Left renal cortex interstitium (tissue), 4 donors: ENCODE results near the gene KDF1. TPM values are rescaled to one million over a fixed set of nuclear protein-coding genes. Genes with fewer than 3 reads are reported as not detected.

Experiments
- DNase-seq, 4 donors: peaks; one replicate each; pipeline ENCODE4 v3.0.0-alpha.2; 2013; ENCODE audit warnings: low read depth in 4 of 4, low spot score in 2 of 4, missing footprints in 1 of 4
- polyA plus RNA-seq, 4 donors: library from polyadenylated mRNA; unstranded; fragments of 120-200 nt; gene quantifications; one replicate each; pipeline ENCODE4 v1.2.1, GENCODE V29; 2013; ENCODE audit not compliant: insufficient read length in 4 of 4

KDF1 gene
- polyA plus RNA-seq: 10 to 100 TPM in 2 of 4 donors, 1 to 10 TPM in 2; 8.8 to 11.7 (median 10.3) TPM

DNA sequence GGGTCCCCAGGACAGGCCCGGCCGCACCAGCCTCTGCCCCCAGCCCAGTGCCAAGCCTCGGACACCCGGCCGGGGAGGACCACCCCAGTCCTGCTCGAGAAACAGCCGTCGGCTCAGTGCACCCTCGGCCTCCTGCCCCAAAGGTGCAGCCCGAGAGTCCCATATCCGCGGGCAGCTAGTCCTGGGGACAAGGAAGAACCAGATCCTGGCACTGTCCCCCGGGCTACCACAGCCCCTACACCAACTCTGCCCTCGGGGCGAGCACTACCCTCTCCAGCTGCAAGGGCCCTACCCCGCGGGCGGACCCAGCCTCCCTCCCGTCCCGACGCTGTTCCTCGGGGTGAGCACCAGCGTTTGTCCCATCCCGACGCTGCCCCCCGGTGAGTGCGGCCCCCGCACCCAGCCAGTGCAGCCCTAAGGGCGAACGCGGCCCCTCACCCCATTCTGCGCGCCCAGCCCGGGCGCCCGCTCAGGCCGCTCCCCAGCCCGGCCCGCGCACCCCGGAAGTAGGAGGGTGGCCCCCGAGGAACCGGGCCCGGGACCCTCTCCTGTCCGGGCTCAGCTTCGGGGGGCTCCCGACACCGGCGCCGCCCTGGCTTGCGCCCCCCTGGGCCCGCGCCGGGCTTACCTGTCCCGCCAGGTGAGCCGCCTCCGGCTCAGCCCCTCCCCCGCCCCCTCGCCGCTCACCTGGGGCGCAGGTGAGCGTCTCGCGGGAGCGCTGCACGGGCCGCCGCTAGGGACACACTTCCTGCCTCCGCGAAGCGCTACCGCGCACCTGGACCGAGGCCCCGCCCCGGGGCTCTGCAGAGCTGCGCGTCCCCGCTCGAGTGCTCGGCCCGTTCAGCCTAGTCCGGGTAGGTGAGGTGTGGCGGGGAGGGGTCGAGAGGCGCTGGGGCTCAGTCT lies at the start of gene KDF1:
Gene KDF1 (minus strand): TSS at position 747 of the 903 bp plus-strand sequence. CDS start 8,088 bp downstream, outside the sequence.
- peak in 2 of 4 donors; percentile 29 to 54 for DNase-seq

- DNase-seq: no peak
These were observed 49.4 kb upstream of the KDF1 start for GRCh38 chr1:27009601-27010197.

DNA sequence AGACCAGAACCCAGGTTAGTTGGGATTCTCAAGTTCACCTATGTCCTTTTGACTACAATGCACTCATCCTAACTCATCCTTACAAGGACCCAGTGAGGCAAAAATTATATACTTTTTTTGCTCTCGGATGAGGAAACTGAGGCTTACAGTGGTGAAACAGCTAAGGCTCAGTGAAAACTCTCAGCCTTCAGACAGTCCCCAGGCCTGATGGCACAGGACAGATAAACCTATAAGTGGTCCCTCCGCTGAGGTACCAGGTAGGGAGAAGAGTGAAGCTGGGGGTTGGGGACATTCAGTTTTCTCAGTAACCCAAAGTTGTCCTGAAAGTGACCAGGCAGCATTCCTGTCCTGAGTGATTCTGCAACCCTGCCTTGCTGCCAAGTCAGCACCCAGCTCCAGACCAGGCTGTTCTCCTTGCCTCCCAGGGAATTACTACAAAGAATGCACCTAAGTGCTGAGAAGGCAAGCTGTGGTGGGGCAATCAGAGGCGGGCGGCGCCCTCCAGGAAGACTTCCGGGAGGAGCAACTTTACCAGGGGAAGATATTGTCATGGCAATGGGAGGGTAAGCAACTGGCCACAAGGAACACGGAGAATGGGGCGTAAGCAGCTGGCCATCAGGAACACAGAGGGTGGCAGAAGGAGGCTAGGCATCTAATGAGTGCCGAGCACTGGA lies 47.8 kb upstream of the KDF1 start:
- DNase-seq: no peak

DNA sequence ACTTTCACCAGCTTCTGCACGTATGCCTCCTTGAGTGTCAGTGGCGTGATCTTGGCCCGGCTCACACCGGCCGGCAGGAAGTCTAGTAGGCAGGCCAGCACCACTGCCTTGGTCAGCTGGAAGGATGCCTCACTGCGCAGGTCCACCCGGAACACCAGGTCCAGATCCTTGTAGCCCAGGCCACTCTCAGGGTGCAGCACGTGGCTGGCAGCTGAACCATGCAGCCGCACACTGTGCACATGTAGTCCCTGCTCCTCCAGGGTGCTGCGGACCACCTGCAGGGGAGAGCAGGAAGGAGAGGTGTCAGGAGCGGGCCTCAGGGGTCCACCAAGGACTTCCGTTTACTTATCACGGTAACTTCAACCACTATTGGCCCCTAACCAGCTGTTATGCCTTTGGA lies 46.4 kb upstream of the KDF1 start:
- no peak for DNase-seq

- DNase-seq: no peak
These were observed 45.6 kb upstream of the KDF1 start for GRCh38 chr1:27005648-27006496.

DNA sequence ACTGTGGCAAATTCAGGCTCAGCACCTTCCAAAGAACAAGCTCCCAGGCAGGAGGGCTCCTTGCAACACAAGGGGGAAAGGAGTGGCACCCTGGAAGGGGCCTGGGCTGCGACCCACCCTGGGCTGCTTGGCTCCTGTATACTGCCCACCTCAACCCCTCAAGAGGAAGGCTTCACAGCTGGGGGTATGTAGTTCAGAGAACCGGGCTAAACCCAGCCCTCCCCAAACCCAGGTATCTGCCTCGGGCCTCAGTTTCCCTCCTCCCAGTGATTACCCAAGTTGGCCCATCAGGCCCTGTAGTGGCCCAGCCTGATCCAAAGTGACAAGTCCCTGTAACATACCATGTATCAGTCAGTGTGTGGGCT lies 44.9 kb upstream of the KDF1 start:
- no peak for DNase-seq

GRCh38 chr1:27004471-27005165 lies 44.4 kb upstream of the KDF1 start:
- DNase-seq: no peak

DNA sequence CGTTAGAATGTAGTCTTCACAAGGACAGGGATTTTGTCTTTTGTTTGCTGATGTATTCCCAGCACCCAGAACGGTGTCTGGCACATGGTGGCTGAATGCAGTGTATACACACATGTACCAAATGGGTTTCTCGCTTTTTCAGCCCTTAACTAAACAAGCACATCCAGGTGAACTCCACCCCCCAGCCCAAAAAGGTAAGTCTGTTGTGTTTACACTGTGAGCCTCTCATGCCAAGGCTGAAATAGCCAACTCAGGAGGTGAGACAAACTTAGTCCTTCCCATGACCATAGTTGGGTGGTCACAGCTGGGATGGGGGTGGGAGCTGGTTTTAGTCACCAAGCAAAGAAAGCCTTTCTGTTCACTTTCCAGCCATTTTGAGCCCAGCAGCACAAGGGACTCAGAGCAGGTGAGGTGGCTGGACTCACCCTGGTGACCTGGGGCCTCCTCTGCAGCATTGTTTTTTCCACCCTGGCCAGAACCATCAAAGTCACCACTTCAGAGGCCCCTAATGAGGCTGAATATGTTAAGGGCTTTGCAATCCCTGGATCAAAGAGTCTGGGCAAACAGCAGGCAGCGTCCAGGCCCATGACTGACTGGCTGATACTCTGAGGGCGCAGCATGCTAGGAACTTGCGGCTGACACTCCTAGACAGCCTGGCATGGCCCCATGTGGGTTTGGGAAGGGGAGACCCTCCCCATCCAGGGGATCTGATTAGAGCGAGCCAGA lies 43.6 kb upstream of the KDF1 start:
- no peak for DNase-seq

DNA sequence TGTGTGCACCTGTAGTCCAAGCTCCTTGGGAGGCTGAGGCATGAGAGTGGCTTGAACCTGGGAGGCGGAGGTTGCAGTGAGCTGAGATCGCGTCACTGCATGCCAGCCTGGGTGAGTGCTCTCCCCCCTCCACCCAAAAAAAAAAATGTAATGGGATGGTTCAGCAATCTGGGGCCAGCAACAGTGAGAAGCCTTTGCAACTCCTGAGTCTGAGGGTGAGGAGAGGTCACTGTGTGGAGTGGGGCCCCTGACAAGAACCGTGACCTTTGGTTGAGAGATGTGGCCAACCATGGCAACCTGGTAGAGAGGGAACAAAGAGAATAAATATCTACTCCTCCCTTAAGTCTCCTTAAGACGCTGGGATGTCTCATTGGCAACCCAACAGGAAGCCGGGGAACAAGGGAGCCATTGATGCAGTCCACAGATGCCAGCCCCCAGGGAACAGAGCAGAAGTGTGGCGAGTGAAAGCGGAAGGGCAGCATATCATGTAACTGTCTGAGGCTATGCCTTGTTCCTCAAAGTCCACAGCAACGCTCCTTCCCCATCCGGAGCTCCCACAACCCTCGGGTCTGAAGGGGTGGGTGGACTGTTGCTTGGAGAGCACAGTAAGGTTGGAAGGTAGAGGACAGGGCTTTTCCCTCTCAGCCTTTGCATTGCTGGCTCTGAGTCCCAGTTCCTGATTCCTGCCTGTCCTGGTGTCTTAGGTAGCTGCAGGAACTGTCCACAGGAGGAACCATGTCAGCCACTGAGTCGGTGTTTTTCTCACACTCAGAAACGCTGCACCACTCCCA lies 41.5 kb upstream of the KDF1 start:
- DNase-seq: no peak

DNA sequence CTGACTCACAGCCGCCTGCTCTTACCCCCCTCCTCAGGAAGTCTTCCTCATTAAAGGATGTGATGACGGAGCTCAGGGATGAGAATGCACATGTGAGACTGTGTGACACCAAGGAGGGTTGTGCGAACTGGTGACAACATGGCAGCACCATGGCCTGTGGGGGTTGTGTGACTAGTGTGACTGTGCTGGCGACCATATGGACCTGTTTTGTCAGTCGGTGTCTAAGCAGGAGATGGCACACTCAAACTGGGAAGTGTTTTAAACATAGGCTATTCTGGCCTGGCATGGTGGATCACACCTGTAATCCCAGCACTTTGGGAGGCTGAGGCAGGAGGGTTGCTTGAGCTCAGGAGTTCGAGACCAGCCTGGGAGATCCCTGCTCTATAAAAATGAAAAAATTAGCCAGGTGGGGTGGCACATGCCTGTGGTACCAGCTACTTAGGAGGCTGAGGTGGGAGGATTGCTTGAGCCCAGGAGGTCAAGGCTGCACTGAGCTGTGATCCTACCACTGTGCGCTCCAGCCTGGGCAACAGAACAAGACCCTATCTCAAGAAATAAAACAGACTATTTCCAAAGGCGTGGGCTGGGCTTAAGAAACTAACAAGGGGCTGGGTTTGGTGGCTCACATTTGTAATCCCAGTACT lies 40.7 kb upstream of the KDF1 start:
- no peak for DNase-seq

DNA sequence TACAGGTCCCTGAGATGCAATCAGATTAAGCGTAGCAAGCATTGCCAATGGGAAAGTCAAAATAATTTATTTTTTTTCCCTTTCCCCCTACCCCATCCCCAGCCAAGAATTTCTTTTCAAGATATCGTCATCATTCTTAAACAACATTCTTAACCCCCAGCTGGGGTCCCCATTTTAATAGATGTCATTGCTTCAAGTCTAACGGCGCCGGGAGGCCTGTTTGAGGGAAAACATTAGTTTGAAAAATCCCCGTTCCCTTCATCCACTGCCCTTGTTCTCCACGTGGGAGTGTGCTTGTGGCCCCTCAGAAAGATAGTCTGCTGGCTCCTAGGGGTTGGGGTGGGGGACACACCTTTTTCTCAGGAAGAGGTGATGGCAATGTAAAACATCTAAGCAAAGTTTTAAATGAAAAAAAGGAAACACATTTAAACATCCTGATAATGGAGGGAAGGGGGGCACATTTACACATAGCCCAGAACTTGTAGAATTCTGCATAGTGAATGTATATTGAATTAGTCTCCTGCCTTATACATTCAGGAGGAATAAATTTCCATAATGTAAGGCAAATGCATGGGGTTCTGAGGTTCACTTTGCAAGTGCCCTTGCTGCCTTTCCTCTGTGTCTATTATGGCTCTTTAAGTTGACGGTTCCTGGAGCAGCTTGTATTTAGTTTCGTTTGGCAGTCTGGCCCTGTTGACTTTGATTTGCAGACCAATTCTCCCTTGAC lies 40.0 kb upstream of the KDF1 start:
- DNase-seq: no peak

DNA sequence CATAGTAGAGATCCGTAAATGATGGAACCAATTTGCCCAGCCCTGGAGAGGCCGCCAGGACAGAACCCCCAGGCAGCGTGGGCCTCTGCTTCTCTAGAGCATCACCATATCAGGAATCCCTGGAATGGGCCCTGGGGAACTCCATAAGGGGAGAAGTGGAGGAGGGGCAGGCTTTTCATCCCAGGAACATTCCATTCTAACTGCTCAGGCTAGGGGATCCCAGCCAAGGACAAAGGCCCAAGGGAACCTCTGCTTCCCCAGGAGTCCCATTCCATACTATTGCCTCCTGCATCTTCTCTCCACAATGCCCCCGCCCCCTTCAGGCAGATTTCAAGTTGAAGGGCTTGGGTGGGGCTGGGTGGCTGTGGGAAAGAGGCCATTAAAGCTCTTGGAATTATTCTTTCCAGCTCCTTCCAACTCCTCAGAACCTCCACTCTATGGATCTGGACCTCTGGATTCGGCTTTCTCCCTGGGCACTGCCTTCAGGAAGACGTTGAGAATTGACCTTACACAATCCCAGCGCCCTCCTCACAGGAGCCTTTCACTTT lies 39.2 kb upstream of the KDF1 start:
- no peak for DNase-seq

DNA sequence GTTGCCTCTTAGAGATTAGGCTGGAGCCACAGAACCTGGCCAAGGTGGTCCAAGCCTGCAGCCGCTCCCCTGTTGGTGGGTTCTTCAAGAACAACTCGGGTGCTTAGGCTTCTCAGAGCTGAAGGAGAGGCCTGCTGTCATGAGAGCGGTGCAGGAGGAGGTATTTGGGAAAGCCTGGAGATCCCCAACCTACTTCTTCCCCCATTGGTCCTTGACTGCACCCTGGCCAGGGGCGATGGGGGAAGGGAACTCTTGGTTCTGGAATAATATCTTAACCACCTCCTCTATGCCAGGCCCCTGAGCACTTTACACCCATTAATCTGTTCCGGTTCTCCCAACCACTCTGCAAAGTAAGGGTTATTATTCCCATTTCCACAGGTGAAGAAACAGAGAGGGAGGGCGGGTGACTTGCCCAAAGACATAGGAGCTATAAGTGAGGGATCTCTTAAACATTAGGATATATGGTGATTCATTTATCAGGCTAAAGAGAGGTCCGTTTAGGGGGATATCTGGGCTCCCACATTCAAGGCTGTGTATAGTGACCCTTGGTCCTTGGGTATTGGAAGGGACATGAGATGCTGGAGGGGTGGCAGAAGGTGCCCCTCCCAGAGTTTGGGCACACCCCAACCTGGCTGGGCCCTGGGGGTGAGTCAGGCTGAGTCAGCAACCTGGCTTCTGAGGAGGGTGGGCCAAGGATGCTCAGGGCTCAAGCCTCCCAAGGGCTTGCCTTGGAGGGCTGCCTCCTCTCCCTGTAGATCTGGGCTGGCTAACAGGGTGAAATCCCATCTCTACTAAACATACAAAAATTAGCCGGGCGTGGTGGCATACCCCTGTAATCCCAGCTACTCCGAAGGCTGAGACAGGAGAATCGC lies 38.4 kb upstream of the KDF1 start:
- DNase-seq: no peak

DNA sequence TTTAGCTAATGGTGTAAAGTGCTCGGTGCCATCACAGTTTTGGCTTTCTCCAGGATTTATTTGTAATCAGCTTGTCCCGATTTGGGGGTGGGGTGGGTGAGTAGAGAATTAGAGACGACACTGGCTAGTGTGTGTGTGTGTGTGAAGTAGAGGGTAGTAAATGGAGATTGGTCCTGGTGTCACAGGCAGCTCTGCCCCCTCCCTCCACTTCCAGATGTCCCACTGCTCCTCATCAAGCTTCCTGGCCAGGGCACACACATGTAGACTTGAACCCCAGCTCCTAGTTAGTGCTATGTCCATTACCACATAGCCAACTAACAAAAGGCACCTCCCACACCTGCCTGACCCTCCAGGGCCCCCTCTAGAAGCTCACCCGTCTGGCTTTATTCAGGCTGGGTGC lies 36.4 kb upstream of the KDF1 start:
- DNase-seq: no peak

DNA sequence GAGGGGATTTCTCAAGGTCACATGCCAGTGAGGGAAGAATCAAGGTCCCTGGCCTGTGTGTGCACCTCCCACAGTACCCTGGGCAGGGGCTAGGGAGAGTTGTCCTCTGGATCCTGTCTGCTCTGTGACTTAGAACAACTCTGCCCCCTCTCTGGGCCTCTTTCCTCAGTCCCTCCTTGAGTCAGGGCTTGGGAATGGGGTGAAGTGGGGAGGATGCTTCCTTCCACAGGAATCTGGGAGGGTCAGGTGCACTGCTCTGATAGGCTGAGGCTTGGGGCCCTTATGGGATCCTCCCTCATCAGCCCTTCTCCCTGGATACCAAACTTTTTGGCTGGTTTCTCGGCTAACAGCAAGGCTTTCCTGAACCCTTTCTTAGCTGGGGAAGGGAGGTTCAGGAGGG lies 35.8 kb upstream of the KDF1 start:
- DNase-seq: no peak
